ENCODE measurements around the gene OR51V1.

DNA sequence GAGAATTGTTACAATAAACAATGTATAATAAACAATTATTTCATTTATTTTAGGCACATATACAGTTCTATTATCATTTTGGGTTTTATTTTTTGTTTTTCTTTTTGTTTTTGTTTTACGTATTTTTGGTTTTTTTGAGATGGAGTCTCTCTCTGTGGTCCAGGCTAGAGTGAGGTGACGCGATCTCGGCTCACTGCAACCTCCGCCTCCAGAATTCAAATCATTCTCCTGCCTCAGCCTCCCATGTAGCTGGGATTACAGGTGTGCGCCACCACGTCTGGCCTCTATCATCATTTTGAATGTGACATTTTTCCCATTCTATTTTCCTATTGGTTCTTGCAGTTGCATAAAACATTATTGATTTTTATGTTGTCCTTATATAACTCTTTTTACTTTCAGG, 25.5 kb downstream of the OR51V1 start:
- TF ChIP-seq, protein P1, sequence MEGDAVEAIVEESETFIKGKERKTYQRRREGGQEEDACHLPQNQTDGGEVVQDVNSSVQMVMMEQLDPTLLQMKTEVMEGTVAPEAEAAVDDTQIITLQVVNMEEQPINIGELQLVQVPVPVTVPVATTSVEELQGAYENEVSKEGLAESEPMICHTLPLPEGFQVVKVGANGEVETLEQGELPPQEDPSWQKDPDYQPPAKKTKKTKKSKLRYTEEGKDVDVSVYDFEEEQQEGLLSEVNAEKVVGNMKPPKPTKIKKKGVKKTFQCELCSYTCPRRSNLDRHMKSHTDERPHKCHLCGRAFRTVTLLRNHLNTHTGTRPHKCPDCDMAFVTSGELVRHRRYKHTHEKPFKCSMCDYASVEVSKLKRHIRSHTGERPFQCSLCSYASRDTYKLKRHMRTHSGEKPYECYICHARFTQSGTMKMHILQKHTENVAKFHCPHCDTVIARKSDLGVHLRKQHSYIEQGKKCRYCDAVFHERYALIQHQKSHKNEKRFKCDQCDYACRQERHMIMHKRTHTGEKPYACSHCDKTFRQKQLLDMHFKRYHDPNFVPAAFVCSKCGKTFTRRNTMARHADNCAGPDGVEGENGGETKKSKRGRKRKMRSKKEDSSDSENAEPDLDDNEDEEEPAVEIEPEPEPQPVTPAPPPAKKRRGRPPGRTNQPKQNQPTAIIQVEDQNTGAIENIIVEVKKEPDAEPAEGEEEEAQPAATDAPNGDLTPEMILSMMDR (IDR thresholded peaks at IDR 0.05) = no peak
- TF ChIP-seq ZFX (IDR thresholded peaks at IDR 0.05; ENCODE audit: borderline replicate concordance) = no peak
